AG09309 (cell line): ENCODE results near the gene NCOA7.

Source experiments
- DNase-seq: peaks from one replicate; pipeline ENCODE4 v3.0.0-alpha.2; 2010; ENCODE audit warnings: low read depth
- H3K4me3 ChIP-seq: 2 replicates; pipeline ENCODE4 v1.5.1; 2011; ENCODE audit warnings: mild to moderate bottlenecking, low read depth, low read length, moderate library complexity; ENCODE audit not compliant: control insufficient read depth
- CTCF ChIP-seq: IDR thresholded peaks from 2 replicates; pipeline ENCODE4 v1.5.1; 2011; ENCODE audit warnings: mild to moderate bottlenecking, low read depth, low read length, inconsistent platforms; ENCODE audit not compliant: insufficient read depth, control insufficient read depth; ENCODE audit errors: missing control alignments

NCOA7 gene

GRCh38 chr6:125828476-125829039 lies 37.8 kb downstream of the NCOA7 start:
- DNase-seq: no peak
- no peak for TF ChIP-seq CTCF
- H3K4me3 ChIP-seq: no peak overlapping the region

GRCh38 chr6:125829433-125829832 lies 38.7 kb downstream of the NCOA7 start:
- no peak for DNase-seq
- TF ChIP-seq CTCF: no peak
- H3K4me3 ChIP-seq: no peak overlapping the region

- H3K4me3 ChIP-seq: no peak overlapping the region
- no peak for DNase-seq
- no peak for TF ChIP-seq CTCF
Observed at GRCh38 chr6:125831659-125832058, 40.9 kb downstream of the NCOA7 start.

GRCh38 chr6:125832391-125833117 lies 41.8 kb downstream of the NCOA7 start:
- no peak for DNase-seq
- no peak overlapping the region for H3K4me3 ChIP-seq
- TF ChIP-seq CTCF: no peak

- no peak overlapping the region for H3K4me3 ChIP-seq
- no peak for DNase-seq
- no peak for TF ChIP-seq CTCF
Observed at GRCh38 chr6:125834348-125834747, 43.6 kb downstream of the NCOA7 start.

- H3K4me3 ChIP-seq: no peak overlapping the region
- no peak for TF ChIP-seq CTCF
- DNase-seq: peak; percentile 66
Observed at GRCh38 chr6:125835221-125835744, 44.5 kb downstream of the NCOA7 start.
